Measurements from ENCODE around the gene DMD. TPM values are rescaled to one million over a fixed set of nuclear protein-coding genes. Genes with fewer than 3 reads are reported as not detected.

DMD gene
- total and polyA plus RNA-seq, 2 donors = 48.8 to 257 TPM

DNA sequence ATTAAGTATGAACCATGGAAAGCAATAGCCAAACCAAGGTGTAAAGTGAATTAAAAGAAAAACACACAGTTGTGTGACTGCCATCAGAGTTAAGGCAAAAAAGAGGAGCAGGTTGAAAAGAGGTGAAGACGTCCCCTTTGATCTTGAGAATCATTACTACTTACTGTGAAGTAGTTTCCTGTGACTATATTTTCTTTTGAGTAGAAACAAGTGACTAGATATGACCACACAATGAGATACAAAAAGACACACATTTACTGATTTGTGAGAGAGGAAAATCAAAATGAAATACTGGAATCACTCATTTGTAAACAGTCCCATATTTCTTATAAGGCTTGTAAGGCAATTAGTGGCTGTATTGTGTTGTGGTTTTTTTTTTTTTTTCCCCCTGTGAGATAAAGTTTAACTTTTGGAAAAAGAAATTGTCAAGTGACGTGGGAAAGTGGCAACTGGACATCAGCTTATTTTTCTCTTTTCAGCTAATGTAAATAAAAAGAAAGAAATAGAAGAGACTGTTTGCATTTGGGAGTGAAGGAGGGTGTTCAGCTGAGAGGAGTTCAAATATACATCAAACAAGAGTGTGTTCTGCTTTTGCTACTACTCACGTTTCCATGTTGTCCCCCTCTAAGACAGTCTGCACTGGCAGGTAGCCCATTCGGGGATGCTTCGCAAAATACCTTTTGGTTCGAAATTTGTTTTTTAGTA is 2033.1 kb downstream of the DMD start:
- DNase-seq (ENCODE audit: extremely low spot score) = no peak
- no peak overlapping the region for H3K27ac ChIP-seq (ENCODE audit: low read depth)
- H3K36me3 ChIP-seq (ENCODE audit: insufficient read depth) = no peaks in the 10 kb centered on the region
- H3K4me3 ChIP-seq (ENCODE audit: low read depth, low read length) = no peak overlapping the region
- no peaks in the 10 kb centered on the region for H3K4me1 ChIP-seq (ENCODE audit: insufficient read depth)
- 86% methylated on average over 6 of the region's 6 CpGs for whole genome bisulfite sequencing

DNA sequence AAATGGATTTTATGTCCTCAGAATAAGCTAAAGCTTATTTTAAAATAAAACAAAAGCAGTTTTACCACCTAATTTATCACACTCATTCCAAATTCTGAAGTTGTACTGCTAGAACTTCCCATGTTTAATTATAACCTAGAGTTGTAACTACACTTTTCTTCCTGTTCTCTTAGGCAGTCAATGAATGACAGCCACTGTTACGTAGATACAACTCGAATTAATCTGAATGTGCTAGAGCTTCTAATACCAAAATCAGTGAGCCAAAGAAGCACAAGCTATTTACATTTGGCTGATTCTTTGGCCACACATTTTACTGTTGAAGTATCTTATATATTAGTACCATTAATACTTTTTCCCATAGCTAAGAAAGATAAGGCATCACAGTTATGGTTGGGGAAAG is 2040.6 kb downstream of the DMD start:
- no peak overlapping the region for H3K4me3 ChIP-seq (ENCODE audit: low read depth, low read length)
- WGBS = 91% methylated on average over 2 of the region's 2 CpGs
- no peaks in the 10 kb centered on the region for H3K4me1 ChIP-seq (ENCODE audit: insufficient read depth)
- no peak for DNase-seq (ENCODE audit: extremely low spot score)
- H3K36me3 ChIP-seq (ENCODE audit: insufficient read depth) = no peaks in the 10 kb centered on the region
- H3K27ac ChIP-seq (ENCODE audit: low read depth) = no peak overlapping the region

DNA sequence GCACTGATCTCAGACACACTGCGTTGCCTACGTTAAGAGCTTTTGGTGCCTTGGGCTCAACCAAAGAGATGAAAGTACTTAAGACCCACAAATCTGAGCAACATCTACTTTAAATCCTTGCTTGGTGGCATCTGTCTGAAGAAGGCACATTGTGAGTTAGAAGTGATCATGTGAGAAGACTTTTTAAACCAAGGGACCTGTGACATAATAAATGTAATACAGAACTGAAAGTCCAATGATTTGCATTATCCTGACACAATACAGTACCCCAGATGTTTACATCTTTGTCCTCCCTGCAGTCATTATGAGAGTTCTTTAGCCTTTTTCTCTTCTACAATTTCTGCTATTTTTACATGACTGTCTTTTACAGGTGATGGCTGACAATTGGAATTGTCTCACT is 2042.8 kb downstream of the DMD start:
- H3K27ac ChIP-seq (ENCODE audit: low read depth) = no peak overlapping the region
- no peaks in the 10 kb centered on the region for H3K4me1 ChIP-seq (ENCODE audit: insufficient read depth)
- 97% methylated on average over 2 of the region's 2 CpGs for WGBS
- no peak overlapping the region for H3K4me3 ChIP-seq (ENCODE audit: low read depth, low read length)
- DNase-seq (ENCODE audit: extremely low spot score) = no peak
- no peaks in the 10 kb centered on the region for H3K36me3 ChIP-seq (ENCODE audit: insufficient read depth)

DNA sequence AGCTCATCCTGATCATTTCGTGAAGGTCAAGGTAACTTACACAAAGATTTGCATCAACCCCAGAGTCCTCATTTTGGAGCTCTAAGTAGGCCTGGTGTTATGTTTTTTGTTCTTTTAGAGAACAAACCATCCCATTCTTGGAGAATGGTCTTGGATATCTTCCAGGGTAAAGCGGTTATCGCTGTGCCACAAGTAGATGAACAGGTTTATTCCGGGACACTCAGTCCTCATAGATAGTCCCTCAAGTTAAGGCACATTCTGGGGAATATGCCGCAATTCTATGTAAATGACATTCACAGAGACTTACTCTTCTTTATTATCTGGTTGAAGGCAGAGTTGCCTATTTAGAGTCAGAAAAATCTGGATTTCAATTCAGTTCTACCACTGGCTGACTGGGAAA is 2044.5 kb downstream of the DMD start:
- H3K27ac ChIP-seq (ENCODE audit: low read depth) = no peak overlapping the region
- H3K36me3 ChIP-seq (ENCODE audit: insufficient read depth) = no peaks in the 10 kb centered on the region
- no peak for DNase-seq (ENCODE audit: extremely low spot score)
- no peaks in the 10 kb centered on the region for H3K4me1 ChIP-seq (ENCODE audit: insufficient read depth)
- WGBS = 98% methylated on average over 5 of the region's 5 CpGs
- H3K4me3 ChIP-seq (ENCODE audit: low read depth, low read length) = no peak overlapping the region

DNA sequence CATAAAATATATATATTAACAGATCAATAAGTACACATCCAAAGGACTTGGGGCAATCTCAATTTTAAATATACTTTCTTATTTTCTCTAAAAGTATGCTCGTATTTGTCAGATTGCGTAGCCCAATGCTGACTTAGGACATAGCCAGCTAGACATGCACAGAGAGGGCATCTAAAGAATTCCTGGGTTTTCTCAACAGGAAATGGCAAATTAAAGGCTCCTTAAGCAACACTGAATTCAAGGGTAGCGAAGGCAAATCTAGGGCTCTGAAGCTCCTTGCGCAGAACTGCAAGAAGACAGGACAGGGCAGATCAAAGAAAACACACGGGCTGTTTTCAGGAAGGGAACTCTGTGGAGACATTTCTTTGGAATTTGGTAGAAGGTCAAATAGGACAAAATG is 2044.9 kb downstream of the DMD start:
- no peaks in the 10 kb centered on the region for H3K4me1 ChIP-seq (ENCODE audit: insufficient read depth)
- no peak overlapping the region for H3K4me3 ChIP-seq (ENCODE audit: low read depth, low read length)
- WGBS = 95% methylated on average over 5 of the region's 5 CpGs
- no peak for DNase-seq (ENCODE audit: extremely low spot score)
- H3K36me3 ChIP-seq (ENCODE audit: insufficient read depth) = no peaks in the 10 kb centered on the region
- no peak overlapping the region for H3K27ac ChIP-seq (ENCODE audit: low read depth)

DNA sequence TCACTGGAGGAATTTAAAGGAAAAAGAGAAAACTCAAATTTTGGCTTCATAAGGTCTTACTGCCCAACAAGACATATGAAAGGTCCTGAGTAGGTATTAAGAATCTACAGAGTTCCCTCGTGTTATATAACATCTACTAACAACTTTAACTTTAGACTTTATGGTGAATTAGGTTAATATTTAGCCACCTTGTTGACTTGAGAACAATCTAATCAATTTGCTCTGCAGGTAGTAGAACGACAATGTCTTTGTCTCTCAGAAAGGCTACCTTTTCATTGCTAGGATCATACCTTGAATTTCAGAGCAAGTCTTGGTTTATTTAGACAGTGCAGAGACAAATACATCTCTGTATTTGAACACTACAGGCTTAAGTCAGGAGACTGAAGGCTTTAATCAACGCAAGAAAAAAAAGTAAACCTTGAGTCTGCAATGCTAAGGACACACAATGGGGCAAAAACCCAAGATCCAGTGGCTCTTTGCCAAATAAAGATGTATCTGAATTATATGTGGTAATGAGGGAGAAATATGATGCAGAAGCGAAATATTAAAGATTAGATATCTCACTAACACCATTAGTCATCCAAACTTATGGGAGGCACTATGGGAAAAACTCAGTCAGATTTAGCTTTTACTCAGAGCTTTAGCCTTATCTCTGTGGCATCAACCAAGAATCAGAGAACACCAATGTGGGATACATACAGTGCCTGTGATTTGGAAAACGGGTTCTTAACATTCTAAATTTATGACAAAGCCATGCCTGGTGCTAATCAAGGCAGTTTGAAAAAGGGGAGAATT is 2045.9 kb downstream of the DMD start:
- H3K36me3 ChIP-seq (ENCODE audit: insufficient read depth) = no peaks in the 10 kb centered on the region
- no peaks in the 10 kb centered on the region for H3K4me1 ChIP-seq (ENCODE audit: insufficient read depth)
- DNase-seq (ENCODE audit: extremely low spot score) = no peak
- WGBS = 65% methylated on average over 5 of the region's 5 CpGs
- H3K27ac ChIP-seq (ENCODE audit: low read depth) = no peak overlapping the region
- H3K4me3 ChIP-seq (ENCODE audit: low read depth, low read length) = no peak overlapping the region

DNA sequence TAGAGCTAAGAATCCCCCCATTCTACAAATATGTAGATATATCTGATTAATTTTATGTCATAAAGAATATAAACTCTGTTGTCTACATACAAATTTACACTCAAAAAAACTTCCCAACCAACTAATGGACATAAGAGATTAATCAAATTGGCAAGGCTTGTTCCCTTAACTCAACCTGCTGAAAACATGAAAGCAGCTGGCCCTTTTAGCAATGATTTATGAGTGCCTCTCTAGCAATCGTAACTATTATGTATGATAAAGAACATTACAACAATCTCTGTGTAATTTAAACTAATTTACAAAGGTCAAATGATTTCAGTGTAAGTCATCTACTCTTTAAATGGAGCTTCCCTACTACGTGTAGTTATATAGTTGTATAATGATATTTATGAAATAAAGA is 2056.4 kb downstream of the DMD start:
- peaks cover 2% of the 10 kb centered on the region for H3K36me3 ChIP-seq (ENCODE audit: insufficient read depth)
- no peaks in the 10 kb centered on the region for H3K4me1 ChIP-seq (ENCODE audit: insufficient read depth)
- H3K27ac ChIP-seq (ENCODE audit: low read depth) = no peak overlapping the region
- no peak overlapping the region for H3K4me3 ChIP-seq (ENCODE audit: low read depth, low read length)
- no peak for DNase-seq (ENCODE audit: extremely low spot score)
- 52% methylated on average over 2 of the region's 2 CpGs for WGBS

DNA sequence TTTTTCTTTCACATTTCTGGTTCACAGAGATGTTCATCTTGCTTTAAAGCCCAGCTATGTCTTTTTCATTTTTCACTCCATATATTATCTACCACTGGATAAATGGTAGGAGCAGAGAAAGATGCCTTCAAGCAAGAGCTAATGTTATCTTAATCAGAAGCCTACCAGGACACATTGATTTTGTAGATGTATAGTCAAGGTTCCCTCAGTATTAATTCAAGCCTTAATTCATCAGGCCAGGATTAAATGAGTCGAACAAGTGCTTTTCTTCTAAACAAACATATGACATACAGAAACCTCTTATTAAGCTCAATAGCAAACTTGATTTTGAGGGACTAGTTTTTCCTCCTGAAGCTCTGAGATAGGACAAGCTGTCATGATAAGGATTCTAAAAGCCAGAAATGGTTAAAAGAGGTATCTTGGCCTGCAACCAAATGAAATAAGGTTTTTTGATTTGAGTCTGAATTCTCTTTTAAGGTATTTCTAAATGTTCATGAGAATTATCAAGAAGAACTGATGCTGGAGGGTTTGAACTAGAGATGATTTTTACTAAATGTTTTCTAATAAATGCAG is 2057.8 kb downstream of the DMD start:
- H3K27ac ChIP-seq (ENCODE audit: low read depth) = no peak overlapping the region
- no peak for DNase-seq (ENCODE audit: extremely low spot score)
- H3K4me3 ChIP-seq (ENCODE audit: low read depth, low read length) = no peak overlapping the region
- no peaks in the 10 kb centered on the region for H3K4me1 ChIP-seq (ENCODE audit: insufficient read depth)
- H3K36me3 ChIP-seq (ENCODE audit: insufficient read depth) = peaks cover 2% of the 10 kb centered on the region
- 80% methylated on average over 1 of the region's 1 CpG for WGBS

DNA sequence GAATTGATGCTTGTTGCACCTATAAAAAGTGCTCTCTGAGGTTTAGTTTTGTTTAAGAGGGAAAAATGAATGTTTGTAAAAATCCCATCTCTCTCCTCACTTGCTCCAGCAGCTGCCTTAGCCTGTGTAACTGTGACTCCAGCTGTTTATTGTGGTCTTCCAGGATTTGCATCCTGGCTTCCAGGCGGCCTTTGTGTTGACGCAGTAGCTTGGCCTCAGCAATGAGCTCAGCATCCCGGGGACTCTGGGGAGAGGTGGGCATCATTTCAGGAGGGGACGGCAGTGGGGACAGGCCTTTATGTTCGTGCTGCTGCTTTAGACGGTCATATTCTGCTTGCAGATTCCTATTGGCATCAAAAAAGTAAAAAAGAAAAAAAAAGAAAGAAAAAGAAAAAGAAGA is 2064.2 kb downstream of the DMD start:
- DNase-seq (ENCODE audit: extremely low spot score) = no peak
- H3K4me3 ChIP-seq (ENCODE audit: low read depth, low read length) = no peak overlapping the region
- no peaks in the 10 kb centered on the region for H3K4me1 ChIP-seq (ENCODE audit: insufficient read depth)
- H3K27ac ChIP-seq (ENCODE audit: low read depth) = no peak overlapping the region
- H3K36me3 ChIP-seq (ENCODE audit: insufficient read depth) = no peaks in the 10 kb centered on the region
- WGBS = 63% methylated on average over 6 of the region's 6 CpGs

DNA sequence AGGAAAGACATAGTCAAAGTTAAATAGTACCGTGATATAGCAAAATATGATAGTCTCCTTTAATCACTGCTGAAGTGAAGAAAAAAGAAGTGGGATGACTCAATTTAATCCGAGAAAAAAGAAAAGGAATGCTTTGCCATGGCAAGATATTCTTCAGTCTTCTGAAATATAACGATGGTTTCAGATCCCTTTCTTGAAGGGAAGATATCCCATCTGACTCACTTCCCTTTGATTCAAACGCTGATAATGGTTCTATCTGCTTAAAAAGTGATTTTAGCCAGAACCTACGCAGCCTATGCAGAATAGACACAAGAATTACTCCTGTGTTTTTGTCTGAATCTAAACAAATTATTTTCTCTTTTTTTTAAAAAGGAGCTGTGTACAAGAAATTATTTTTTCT is 2071.4 kb downstream of the DMD start:
- DNase-seq (ENCODE audit: extremely low spot score) = no peak
- no peaks in the 10 kb centered on the region for H3K4me1 ChIP-seq (ENCODE audit: insufficient read depth)
- H3K27ac ChIP-seq (ENCODE audit: low read depth) = no peak overlapping the region
- H3K4me3 ChIP-seq (ENCODE audit: low read depth, low read length) = no peak overlapping the region
- 68% methylated on average over 5 of the region's 5 CpGs for WGBS
- H3K36me3 ChIP-seq (ENCODE audit: insufficient read depth) = no peaks in the 10 kb centered on the region

DNA sequence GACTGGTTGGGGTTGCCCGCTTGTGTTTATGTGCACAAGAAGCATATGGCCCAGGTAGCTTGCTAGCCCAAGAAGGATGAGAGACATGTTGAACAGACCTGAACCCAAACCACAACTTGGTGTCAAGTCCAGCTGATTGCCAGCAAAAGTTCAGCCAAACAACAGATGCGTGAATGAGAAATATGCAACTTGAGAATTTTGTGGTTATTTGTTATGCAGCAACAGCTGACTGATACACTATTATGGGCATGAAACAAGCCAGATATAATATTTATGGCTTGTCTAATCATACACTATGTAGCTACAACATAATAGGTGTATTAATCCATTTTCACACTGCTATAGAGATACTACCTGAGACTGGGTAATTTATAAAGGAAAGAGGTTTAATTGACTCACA is 2073.2 kb downstream of the DMD start:
- no peak for DNase-seq (ENCODE audit: extremely low spot score)
- Histone ChIP-seq H3K4me3 (ENCODE audit: low read depth, low read length) (no peak overlapping the region), H3K27ac (ENCODE audit: low read depth) (no peak overlapping the region), H3K4me1 (ENCODE audit: insufficient read depth) (no peaks in the 10 kb centered on the region), H3K36me3 (ENCODE audit: insufficient read depth) (no peaks in the 10 kb centered on the region)
- 99% methylated on average over 2 of the region's 2 CpGs for WGBS

DNA sequence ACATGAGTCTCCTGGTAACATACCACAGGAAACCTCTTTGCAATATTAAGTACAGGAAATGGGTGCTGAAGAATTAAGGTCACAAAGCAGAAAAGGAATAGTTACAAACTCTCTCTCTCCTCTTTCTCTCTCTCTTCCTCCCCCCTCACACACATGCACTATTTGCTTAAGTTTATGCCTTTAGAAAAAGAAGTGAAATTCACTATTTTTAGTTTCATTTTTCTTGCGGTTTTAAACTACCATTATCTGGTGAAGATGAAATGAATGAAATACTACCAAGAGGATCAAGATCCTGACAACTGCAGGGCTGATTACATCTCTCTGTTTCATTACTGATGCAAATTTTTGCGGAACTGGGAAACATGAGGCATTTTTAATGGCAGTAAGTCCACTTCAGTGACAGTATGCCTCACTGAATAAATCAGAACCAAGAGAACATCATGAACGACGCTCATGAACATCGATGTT is 2075.2 kb downstream of the DMD start:
- Histone ChIP-seq H3K27ac (ENCODE audit: low read depth) (no peak overlapping the region), H3K4me3 (ENCODE audit: low read depth, low read length) (no peak overlapping the region), H3K36me3 (ENCODE audit: insufficient read depth) (no peaks in the 10 kb centered on the region), H3K4me1 (ENCODE audit: insufficient read depth) (no peaks in the 10 kb centered on the region)
- 81% methylated on average over 5 of the region's 5 CpGs for WGBS
- no peak for DNase-seq (ENCODE audit: extremely low spot score)

DNA sequence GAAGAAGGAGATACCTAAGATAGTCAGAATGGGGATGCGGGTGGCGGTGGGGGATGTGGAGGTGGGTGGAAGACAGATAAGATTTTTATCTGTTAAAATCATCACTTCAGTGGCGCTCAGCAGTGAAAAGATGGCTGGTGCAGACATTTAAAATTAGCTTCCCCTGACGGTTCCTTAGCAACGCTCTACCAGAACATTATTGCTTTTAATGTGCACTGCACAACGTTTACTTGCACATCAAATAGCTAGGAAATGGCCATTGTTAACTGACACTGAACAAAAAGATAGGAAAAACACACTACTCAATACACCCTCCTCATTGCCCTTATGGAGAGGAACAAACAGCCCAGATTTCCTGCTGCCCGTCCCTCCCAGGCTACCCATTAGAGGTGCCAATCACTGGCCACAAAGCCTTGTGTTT is 2078.5 kb downstream of the DMD start:
- no peak for DNase-seq (ENCODE audit: extremely low spot score)
- Histone ChIP-seq H3K4me3 (ENCODE audit: low read depth, low read length) (no peak overlapping the region), H3K4me1 (ENCODE audit: insufficient read depth) (no peaks in the 10 kb centered on the region), H3K36me3 (ENCODE audit: insufficient read depth) (no peaks in the 10 kb centered on the region), H3K27ac (ENCODE audit: low read depth) (no peak overlapping the region)
- WGBS = 76% methylated on average over 7 of the region's 7 CpGs

All from urinary bladder (tissue), 4 donors.